Upper lobe of left lung (tissue), 6 donors: ENCODE results near the gene KIF6. TPM values are rescaled to one million over a fixed set of nuclear protein-coding genes. Genes with fewer than 3 reads are reported as not detected.

Experiments used
- ATAC-seq, 2 donors: fragments of 200-7000 bp; cut with Tn5 transposase; one replicate each; pipeline ENCODE4 v1.9.1; 2022; ENCODE audit warnings: mild to moderate bottlenecking in 2 of 2, moderate library complexity in 2 of 2; ENCODE audit not compliant: low FRiP score in 2 of 2
- DNase-seq, 2 donors: peaks; one replicate each; pipeline ENCODE4 v3.0.0-alpha.2; 2019 to 2020
- H3K27ac ChIP-seq, 4 donors: fragments of 200-600 bp; sonication (generic); one replicate each; pipeline ENCODE4 v1.5.1; 2016 to 2019
- H3K27me3 ChIP-seq, 4 donors: fragments of 200-600 bp; sonication (generic); one replicate each; pipeline ENCODE4 v1.5.1; 2017 to 2019
- H3K36me3 ChIP-seq, 4 donors: fragments of 200-600 bp; sonication (generic); one replicate each; pipeline ENCODE4 v1.5.1; 2016 to 2019
- H3K4me1 ChIP-seq, 4 donors: fragments of 200-600 bp; sonication (generic); one replicate each; pipeline ENCODE4 v1.5.1; 2018 to 2019
- H3K4me3 ChIP-seq, 4 donors: fragments of 200-600 bp; sonication (generic); one replicate each; pipeline ENCODE4 v1.5.1; 2017 to 2019; ENCODE audit warnings: mild to moderate bottlenecking in 2 of 4, moderate library complexity in 1 of 4
- H3K9me3 ChIP-seq, 4 donors: fragments of 200-600 bp; sonication (generic); one replicate each; pipeline ENCODE4 v1.5.1; 2018 to 2019
- CTCF ChIP-seq, 6 experiments: fragments of 450-650 bp in 4 of 6; fragments of 200-600 bp in 2 of 6; sonication (generic) in 2 of 6; IDR thresholded peaks; one replicate each; pipeline ENCODE4 v1.5.1; 2016 to 2019; ENCODE audit warnings: antibody characterized with exemption in 6 of 6
- EP300 ChIP-seq, 4 donors: sonication (generic); formaldehyde crosslinking; IDR thresholded peaks; one replicate each; pipeline ENCODE4 v1.5.1; 2017; ENCODE audit warnings: antibody characterized with exemption in 4 of 4, control low read depth in 2 of 4
- POLR2A ChIP-seq, 4 donors: fragments of 450-650 bp; IDR thresholded peaks; one replicate each; pipeline ENCODE4 v1.5.1; 2016 to 2017; ENCODE audit warnings: antibody characterized with exemption in 4 of 4, mild to moderate bottlenecking in 2 of 4
- POLR2AphosphoS5 ChIP-seq, 2 donors: sonication (generic); formaldehyde crosslinking; IDR thresholded peaks; one replicate each; pipeline ENCODE4 v1.5.1; 2017; ENCODE audit warnings: antibody characterized with exemption in 2 of 2
- WGBS, 2 donors: methylation state at CpG; one replicate each; pipeline ENCODE4 v1.1.5; 2017 to 2018; 5-methylcytosine and 5-hydroxymethylcytosine counted together
- total RNA-seq, 6 donors: library from RNA; depleted of rRNA in 4 of 6; stranded (reverse); fragments of >200 nt in 4 of 6; gene quantifications; one replicate each; pipeline versions ENCODE4 v1.1.0 to v1.2.1, GENCODE V29; 2016 to 2021
- donor health status: DM: no; HTN: no; CAD: no; lungs with moderate emphysema.
- donor health status: DM: no; HTN: yes; CAD: no; lungs with severe emphysema.

KIF6 gene
- total RNA-seq, 6 donors from 2014 or later: 0.55 to 7.9 (median 1.5) TPM

- 21 to 29% methylated on average over 11 of the region's 11 CpGs for WGBS, 2 donors
- Histone ChIP-seq H3K4me1 (peaks cover 6 to 15% (median 13%) of the 10 kb centered on the region in 4 donors), H3K36me3 (no peaks in the 10 kb centered on the region), H3K27me3 (no peaks in the 10 kb centered on the region), H3K27ac (peak overlapping the region in 3 of 4 donors; percentile 38 to 51 (median 46)), H3K9me3 (no peaks in the 10 kb centered on the region), H3K4me3 (peak overlapping the region in 2 of 4 donors; percentile 18 to 21)
- no peak for TF ChIP-seq EP300 (IDR thresholded peaks at IDR 0.05)
- no peak for TF ChIP-seq POLR2A (IDR thresholded peaks at IDR 0.05)
- TF ChIP-seq POLR2AphosphoS5 (IDR thresholded peaks at IDR 0.05): no peak
- TF ChIP-seq CTCF (IDR thresholded peaks at IDR 0.05): no peak
- ATAC-seq: peak; percentile 30 to 56
- peak; percentile 43 to 53 for DNase-seq
These were observed 294.2 kb downstream of the KIF6 start for GRCh38 chr6:39430871-39431523.

GRCh38 chr6:39430446-39430845, 294.8 kb downstream of the KIF6 start:
- DNase-seq: no peak
- Histone ChIP-seq H3K4me3 (no peak overlapping the region), H3K36me3 (no peaks in the 10 kb centered on the region), H3K4me1 (peaks cover 10 to 17% (median 16%) of the 10 kb centered on the region in 4 donors), H3K27me3 (no peaks in the 10 kb centered on the region), H3K27ac (peak overlapping the region in 3 of 4 donors; percentile 38 to 51 (median 46)), H3K9me3 (no peaks in the 10 kb centered on the region)
- 72 to 89% methylated on average over 1 of the region's 1 CpG for WGBS, 2 donors
- no peak for TF ChIP-seq EP300 (IDR thresholded peaks at IDR 0.05)
- TF ChIP-seq POLR2AphosphoS5 (IDR thresholded peaks at IDR 0.05): no peak
- no peak for TF ChIP-seq POLR2A (IDR thresholded peaks at IDR 0.05)
- TF ChIP-seq CTCF (IDR thresholded peaks at IDR 0.05): no peak
- no peak for ATAC-seq

GRCh38 chr6:39428816-39429215, 296.4 kb downstream of the KIF6 start:
- ATAC-seq (no peak), DNase-seq (no peak)
- H3K36me3 ChIP-seq: no peaks in the 10 kb centered on the region
- 83 to 84% methylated on average over 7 of the region's 7 CpGs for WGBS, 2 donors
- H3K4me1 ChIP-seq: peaks cover 10 to 19% (median 16%) of the 10 kb centered on the region in 4 donors
- H3K27ac ChIP-seq: no peak overlapping the region
- H3K9me3 ChIP-seq: no peaks in the 10 kb centered on the region
- no peak overlapping the region for H3K4me3 ChIP-seq
- no peaks in the 10 kb centered on the region for H3K27me3 ChIP-seq
- no peak for TF ChIP-seq CTCF (IDR thresholded peaks at IDR 0.05)
- TF ChIP-seq EP300 (IDR thresholded peaks at IDR 0.05): no peak
- no peak for TF ChIP-seq POLR2A (IDR thresholded peaks at IDR 0.05)
- TF ChIP-seq POLR2AphosphoS5 (IDR thresholded peaks at IDR 0.05): no peak

- Histone ChIP-seq H3K27me3 (no peaks in the 10 kb centered on the region), H3K4me3 (no peak overlapping the region), H3K27ac (no peak overlapping the region), H3K9me3 (no peaks in the 10 kb centered on the region), H3K36me3 (no peaks in the 10 kb centered on the region), H3K4me1 (peaks cover 10 to 19% (median 16%) of the 10 kb centered on the region in 4 donors)
- TF ChIP-seq POLR2A (IDR thresholded peaks at IDR 0.05): no peak
- no peak for TF ChIP-seq CTCF (IDR thresholded peaks at IDR 0.05)
- TF ChIP-seq EP300 (IDR thresholded peaks at IDR 0.05): no peak
- TF ChIP-seq POLR2AphosphoS5 (IDR thresholded peaks at IDR 0.05): no peak
- 90 to 95% methylated on average over 3 of the region's 3 CpGs for WGBS, 2 donors
- DNase-seq (no peak), ATAC-seq (no peak)
These were observed 297.1 kb downstream of the KIF6 start for GRCh38 chr6:39428152-39428551.

GRCh38 chr6:39426073-39426456, 299.1 kb downstream of the KIF6 start:
- peak overlapping the region in 2 of 4 donors; percentile 7 to 56 for H3K27ac ChIP-seq
- DNase-seq (no peak), ATAC-seq (peak in 1 of 2 donors; percentile 26)
- no peak for TF ChIP-seq POLR2AphosphoS5 (IDR thresholded peaks at IDR 0.05)
- peak in 2 of 4 donors; percentile 9 to 36 for TF ChIP-seq EP300 (IDR thresholded peaks at IDR 0.05)
- H3K27me3 ChIP-seq: no peaks in the 10 kb centered on the region
- H3K4me1 ChIP-seq: peaks cover 10 to 17% (median 13%) of the 10 kb centered on the region in 4 donors
- H3K36me3 ChIP-seq: no peaks in the 10 kb centered on the region
- no peaks in the 10 kb centered on the region for H3K9me3 ChIP-seq
- WGBS, 2 donors: 43 to 45% methylated on average over 2 of the region's 2 CpGs
- H3K4me3 ChIP-seq: no peak overlapping the region
